ENCODE data around the gene KREMEN2.

- TF ChIP-seq POLR2A (IDR thresholded peaks at IDR 0.05; ENCODE audit: extremely low read depth, insufficient read length), result no peak
- TF ChIP-seq, protein P1, sequence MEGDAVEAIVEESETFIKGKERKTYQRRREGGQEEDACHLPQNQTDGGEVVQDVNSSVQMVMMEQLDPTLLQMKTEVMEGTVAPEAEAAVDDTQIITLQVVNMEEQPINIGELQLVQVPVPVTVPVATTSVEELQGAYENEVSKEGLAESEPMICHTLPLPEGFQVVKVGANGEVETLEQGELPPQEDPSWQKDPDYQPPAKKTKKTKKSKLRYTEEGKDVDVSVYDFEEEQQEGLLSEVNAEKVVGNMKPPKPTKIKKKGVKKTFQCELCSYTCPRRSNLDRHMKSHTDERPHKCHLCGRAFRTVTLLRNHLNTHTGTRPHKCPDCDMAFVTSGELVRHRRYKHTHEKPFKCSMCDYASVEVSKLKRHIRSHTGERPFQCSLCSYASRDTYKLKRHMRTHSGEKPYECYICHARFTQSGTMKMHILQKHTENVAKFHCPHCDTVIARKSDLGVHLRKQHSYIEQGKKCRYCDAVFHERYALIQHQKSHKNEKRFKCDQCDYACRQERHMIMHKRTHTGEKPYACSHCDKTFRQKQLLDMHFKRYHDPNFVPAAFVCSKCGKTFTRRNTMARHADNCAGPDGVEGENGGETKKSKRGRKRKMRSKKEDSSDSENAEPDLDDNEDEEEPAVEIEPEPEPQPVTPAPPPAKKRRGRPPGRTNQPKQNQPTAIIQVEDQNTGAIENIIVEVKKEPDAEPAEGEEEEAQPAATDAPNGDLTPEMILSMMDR (IDR thresholded peaks at IDR 0.05; ENCODE audit: low read depth, low read length), result no peak
- TF ChIP-seq MAX (IDR thresholded peaks at IDR 0.05; ENCODE audit: low read depth, low read length), result no peak
- no peak for TF ChIP-seq MYC (IDR thresholded peaks at IDR 0.05; ENCODE audit: low read depth, low read length)
Measured at GRCh38 chr16:2936436-2937011, 27.6 kb upstream of the KREMEN2 start.

Measured in NB4 (cell line).